HG02610 (cell line): ENCODE results near the gene FAHD2A.
"Not testable (repeated sequence)": the region's sequence is repeated elsewhere in the genome, so short reads cannot be mapped to it uniquely, and the experiment has no call there.

ENCODE experiments used
- ATAC-seq: cut with Tn5 transposase; IDR thresholded peaks from one replicate; pipeline ENCODE4 v1.9.1; 2021; ENCODE audit warnings: mild to moderate bottlenecking, moderate library complexity; ENCODE audit not compliant: unreplicated experiment

Gene FAHD2A, protein sequence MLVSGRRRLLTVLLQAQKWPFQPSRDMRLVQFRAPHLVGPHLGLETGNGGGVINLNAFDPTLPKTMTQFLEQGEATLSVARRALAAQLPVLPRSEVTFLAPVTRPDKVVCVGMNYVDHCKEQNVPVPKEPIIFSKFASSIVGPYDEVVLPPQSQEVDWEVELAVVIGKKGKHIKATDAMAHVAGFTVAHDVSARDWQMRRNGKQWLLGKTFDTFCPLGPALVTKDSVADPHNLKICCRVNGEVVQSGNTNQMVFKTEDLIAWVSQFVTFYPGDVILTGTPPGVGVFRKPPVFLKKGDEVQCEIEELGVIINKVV

DNA sequence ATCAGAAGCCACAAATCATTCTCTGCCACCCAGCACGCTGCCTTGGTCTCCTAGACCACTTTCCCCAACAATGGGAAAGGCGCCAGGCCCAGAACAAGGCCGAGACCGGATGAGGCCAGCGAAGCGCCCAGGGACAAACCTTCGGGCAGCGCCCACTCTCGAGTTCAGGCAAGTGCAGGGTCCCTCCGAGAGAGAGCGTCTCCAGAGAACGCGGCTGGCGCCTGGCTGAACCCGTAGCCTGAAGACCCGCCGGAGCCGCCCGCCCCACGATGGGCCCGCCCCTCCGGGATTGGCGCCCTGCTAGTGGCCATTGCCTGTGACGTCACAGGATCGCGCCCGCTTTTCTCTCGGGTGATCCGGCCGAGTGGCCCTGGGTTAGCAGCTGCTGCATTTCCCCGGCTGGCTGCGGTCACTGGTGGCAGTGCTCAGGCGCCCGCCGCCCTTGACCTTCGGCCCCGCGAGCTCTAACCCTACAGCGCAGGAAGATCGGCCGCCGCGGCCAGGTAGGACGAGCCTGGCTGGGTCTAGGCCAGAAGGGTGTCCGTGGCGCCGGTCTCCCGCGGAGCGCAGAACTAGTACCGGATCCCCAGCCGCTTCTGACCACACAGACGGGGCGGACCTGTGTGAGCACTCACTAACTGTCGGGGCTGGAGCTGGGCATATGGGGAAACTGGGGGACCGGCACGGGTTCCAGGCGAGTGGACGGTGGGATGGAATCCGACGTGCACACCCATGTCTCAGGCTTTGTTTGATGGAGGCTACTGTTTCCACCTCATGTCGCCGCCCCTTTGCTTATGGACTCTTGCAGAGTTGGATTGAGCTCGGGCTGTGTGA lies at the start of gene FAHD2A:
Gene FAHD2A, plus strand, starts transcription at position 339 of the 834 bp plus-strand sequence. CDS start 2,851 bp downstream, outside the sequence.
- peak; percentile 92 for ATAC-seq

DNA sequence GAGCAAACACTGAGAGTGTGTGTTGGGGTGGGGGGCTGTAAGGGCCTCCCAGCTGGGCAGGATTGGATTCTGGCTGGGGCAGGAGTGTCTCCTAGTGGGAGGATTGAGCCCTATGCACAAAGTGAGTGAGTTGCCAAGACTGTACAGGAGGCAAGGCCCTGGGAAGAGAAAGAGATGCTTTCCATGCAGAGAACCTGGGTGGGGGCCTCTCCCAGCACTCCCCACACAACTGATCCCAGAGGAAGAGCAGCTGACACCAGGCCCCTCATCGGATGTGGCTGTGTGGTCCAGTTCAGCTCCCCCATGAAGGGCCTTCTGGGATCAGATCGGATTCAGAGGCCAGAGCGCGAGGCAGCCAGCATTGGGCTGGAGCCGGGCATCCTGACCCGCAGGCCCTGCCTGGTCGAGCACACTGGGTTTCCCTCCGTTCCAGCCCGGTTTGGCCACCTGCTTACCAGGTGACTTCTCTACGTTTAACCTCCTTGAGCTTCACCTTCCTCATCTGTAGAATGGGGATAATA lies 49.4 kb upstream of the FAHD2A start:
- ATAC-seq: no peak

DNA sequence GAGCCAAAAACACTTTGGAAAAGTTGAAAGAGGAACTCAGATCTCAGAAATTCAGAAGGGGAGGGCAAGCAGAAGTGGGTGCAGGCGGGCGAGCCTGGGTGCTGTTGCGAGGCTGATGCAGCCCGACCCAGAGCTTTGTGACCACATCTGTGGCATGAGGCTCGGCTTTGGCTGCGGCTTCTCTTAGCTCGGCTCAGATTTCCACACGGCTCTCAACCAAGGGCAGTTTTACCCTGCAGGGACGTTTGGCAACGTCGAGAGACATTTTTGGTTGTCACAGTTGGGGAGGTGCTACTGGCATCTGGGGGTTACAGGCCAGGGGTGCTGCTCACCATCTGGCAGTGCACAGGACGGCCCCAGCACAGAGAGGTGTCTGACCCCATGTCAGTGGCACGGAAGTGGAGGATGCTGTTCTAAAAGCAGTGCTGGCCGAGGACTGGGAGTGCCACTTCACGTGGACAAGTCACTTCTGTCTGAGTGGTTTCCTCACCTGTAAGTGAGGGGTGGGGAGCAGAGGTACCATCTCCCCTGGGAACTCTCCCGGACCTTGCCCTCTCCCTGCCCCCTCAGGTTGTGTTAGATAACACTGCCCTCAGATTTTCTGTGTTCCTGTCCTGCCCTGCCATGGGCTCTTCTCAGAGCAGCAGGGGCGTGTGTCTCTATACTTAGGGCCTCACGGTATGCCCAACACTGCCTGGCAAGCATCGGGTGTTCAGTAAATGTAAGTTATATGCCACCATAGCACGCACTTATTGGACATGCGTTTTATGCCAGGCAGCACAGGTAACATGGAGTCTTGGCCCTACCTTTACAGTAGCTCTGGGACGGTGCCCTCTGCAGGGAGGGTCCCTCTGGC lies 48.7 kb upstream of the FAHD2A start:
- ATAC-seq: no peak

DNA sequence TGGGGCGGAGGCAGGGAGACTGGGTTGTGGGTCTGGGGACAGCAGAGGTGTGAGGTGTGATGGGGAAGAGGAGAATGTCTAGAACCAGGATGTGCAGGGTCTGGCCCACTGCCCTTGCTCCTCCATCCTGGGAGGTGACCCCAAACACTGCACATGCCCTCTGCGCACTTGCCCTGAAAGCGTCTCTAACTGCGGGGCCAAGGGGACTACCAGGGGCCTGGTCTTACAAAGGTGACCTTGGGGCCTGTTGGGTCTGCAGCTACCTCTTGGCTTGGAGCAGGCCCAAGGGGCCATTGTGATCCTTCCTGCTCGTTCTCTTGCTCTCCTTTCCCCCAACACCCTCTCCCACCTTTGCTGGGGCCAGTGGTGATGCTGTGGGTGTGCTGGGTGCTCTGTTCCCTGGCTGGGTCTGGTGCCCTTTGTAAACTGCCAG lies 48.0 kb upstream of the FAHD2A start:
- ATAC-seq: no peak

DNA sequence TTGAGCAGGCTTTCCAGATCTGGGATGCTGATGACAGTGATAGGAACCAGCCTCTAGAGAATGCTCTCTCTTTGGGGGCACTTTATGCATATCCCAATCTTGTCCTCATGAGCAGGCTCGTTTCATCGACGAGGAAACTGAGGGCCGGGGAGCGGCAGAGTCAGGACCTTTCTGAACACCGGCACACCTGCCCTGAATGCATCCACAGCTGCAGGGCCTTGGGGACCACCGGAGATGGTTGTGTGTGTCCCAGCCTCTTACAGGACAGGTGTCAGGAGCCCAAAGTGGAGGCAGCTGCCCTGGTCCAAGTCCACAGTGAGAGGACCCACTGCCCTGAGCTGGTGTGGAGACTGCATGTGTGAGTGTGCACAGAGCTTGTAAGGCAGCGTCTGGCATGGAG lies 47.6 kb upstream of the FAHD2A start:
- no peak for ATAC-seq

DNA sequence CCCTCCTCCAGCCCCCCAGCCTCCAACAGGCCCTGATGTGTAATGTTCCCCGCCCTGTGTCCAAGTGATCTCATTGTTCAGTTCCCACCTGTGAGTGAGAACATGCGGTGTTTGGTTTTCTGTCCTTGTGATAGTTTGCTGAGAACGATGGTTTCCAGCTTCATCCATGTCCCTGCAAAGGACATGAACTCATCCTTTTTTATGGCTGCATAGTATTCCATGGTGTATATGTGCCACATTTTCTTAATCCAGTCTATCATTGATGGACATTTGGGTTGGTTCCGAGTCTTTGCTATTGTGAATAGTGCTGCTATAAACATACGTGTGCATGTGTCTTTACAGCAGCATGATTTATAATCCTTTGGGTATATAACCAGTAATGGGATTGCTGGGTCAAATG lies 47.0 kb upstream of the FAHD2A start:
- ATAC-seq: not testable (repeated sequence)

DNA sequence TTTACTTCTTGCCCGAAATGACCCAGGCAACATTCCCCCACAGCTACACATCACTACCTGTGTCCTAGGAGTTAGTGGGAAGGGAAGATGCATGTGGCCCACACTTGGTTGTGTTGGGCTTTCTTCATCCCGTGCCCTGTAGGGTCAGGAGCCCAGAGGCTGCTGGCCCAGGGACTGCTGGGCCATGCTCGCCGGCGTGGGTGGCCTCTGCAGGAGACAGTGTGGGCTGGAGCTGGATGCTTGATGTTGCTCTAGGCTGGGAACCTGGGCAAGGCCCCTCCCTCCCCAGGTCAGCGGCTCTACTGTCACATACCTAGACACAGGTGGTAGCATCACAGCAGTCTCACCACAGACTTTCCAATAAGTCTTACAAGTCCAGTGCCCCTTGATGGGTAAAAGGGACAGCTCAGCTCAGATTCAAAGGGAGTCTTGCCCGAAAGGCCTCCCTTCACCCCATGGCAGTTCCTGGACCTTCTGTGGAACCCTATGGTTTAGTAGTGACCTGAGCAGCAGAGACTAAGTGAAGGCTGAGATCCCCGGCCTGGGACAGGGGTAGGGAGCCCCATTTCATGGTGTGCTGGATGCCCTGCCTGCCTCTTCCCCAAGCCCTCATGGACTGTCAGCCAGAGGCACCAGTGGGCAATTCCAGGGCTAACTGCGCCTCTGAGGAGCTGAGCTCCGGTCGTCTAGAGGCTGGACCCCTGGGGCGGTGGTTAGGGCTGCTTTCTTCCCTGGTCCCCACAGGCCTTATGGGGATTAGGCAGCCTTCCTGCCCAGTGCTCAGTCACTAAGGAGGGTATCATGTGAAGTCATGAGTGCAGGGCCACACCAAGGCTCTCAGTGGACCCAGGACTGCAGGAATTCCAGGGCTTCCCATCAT lies 45.4 kb upstream of the FAHD2A start:
- ATAC-seq: no peak

DNA sequence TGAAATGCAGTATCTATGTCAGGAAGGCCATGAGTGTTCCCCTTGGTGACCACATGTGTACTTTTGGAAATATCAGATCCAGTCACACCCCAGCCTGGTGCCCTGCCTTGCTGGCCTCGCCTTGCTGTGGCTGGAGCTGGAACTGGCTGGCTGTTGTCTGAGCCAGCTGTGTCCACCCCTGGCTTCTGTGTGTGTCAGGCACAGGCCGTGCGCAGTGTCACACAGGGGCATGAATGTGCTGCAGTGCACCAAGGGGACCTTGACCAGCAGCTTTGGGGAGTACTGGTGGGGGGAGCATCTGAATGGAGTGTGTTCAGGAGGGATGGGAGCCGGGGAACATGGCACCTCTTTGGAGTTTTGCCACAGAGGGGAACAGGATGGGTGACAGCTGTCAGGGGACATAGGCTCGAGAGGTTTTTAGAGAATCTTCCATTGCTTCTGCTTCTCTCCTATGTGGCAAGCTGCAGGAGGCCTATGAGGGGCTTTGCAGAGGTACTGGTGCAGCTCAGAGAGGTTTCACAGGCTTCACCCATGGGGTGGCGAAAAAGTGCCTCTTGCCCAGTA lies 44.7 kb upstream of the FAHD2A start:
- ATAC-seq: no peak

DNA sequence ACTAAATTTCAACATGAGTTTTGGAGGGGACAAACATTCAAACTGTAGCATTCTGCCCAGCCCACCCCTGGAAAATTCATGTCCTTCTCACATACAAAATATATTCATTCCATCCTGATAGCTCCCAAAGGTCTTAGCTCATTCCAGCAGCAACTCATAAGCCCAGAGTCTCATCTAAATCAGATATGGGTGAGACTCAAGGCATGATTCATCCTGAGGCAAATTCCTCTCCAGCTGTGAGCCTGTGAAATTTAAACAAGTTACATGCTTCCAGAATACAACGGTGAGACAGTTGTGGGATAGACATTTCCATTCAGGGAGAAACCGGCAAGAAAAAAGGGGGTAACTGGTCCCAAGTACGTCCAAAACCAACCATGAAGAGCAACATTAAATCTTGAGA lies 43.5 kb upstream of the FAHD2A start:
- no peak for ATAC-seq

DNA sequence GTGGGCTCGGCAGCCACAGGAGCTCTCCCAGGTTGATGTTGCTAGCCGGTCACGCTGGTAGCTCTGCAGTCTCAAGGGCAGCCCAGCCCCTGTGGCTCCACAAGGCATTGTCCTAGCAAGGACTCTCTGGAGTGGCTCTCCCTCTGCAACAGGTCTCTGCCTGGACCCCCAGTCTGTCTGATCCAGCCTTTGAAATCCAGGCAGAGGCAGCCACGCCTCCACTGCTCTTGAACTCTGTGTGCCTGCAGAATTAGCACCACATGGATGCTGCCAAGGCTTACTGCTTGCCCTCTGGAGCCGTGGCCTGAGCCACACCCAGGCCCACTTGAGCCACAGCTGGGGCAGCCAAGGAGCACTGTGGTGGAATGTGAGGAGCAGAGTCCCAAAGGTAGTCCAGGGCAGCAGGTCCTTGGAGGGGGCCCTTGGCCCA lies 43.0 kb upstream of the FAHD2A start:
- no peak for ATAC-seq

DNA sequence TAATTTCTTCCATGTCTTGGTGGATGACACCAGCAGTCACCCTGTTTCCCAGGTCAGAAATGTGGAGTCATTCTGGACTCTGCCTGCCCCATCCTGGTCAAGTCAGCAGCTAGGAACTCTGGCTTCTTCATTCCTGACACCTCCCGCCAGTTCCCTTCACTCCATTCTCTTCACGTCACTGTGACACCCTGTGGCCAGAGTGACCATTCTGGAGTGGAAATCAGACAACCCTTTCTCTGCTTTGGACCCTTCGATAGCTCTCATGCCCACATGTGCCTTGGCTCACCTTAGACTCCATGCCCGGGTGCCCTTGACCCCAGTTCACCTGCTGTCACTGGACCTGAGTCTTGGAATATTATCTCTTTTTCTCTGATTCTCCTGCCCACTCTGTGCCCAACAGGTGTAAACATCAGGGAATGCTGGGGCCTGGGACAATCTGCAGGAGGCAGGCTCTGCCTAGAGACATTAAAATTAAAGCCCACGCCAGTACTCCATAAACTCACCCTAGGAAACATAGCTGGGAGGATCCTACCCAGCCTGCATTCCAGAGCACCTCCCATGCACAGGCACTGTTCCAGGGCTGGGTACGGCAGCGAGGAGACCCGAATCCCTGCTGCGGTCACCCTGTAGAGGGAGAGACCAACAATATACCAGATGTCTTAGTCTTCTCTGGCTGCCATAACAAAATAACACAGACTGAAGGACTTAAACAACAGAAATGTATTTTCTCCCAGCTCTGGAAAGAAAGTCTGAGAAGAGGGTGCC lies 41.1 kb upstream of the FAHD2A start:
- no peak for ATAC-seq

DNA sequence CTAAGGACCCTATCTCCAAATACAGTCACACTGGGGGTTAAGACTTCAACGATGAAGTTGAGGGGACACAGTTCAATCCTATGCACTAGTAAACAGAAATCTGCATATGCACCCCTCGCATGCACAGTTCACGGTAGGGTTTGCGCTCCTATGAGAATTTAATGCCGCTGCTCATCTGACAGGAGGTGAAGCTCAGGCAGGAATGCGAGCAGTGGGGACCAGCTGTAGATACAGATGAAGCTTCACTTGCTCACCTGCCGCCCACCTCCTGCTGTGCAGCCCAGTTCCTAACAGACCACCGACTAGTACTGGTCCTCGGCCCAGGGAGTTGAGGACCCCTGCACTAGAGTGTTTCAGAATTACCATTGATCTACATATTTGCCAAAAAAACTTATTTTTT lies 40.0 kb upstream of the FAHD2A start:
- ATAC-seq: no peak

DNA sequence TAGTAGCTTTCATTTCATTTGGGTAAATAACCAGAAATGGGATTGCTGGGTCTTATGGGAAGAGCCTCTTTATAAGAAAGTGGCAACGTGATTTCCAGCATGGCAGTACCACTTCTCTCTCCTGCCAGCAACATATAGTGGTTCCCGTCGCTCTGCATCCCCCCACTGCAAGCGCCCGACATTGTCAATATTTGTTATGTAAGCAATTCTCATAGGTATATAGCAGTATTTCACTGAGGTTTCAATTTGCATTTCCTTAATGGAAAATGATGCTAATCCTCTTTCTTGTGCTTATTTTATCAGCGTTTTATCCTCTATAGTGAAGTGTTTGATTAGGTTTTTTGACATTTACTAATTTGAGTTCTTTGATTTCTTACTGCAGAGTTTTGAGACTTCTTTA lies 36.0 kb upstream of the FAHD2A start:
- ATAC-seq: no peak

DNA sequence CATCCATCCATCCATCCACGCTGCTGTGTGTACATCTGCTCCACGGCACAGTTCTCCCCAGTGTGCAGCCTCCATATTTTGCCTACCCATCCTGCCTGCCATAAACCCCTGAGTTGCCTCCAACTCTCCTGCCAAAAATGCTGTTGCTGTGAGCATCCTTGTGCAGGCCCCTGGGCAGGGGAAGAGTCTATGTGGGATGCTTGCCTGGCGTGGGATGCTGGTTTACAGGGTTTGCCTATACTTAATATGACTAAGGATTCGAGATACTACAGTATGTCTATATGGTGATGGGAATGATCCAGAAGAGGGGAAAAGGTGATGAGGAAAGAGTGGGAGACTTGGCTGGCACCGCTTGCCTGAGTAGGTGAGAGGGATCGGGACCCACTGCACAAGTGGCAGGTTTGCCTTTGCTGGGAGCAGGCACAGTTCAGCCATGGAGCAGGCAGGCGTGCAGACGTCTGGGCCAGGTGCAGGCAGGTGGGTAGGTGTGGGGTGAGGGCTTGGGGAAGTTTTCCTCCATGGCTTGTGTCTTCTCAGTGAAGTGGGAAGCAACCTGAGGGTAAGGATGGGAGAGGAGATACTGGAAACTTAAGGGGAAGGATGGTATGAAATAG lies 30.2 kb upstream of the FAHD2A start:
- no peak for ATAC-seq

DNA sequence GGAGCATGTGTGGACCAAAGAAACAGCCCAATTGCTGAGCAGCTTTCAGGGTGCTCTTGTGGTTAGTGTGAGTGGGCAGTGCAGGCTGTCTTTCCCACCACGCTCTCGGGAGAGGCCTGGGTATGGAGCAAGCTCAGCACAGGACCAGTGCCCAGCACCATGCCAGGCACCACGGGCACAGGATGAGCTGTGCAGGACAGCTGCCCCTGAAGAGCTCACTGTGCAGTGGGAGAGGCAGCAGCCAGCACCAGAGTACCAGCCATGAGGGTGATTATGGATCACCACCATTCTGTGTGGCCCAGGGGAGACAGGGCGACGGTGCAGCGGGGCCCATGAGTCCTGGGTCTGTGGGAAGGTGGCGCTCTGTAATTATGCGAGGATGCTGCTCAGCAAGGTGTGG lies 29.7 kb upstream of the FAHD2A start:
- no peak for ATAC-seq

DNA sequence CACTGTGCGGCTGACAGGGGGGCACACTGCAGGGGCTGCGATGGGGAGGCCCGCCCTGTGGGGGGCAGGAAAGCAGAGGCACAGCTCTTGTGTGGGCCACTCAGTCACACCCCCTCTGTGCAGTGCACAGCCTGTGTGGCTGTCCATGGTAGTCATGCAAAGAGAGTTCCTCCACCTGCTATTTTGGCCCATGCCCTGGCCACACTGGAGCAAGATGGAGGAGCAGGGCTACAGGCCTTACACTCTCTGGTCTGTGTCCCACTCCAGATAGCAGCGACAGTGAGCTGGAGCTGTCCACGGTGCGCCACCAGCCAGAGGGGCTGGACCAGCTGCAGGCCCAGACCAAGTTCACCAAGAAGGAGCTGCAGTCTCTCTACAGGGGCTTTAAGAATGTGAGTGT lies 28.5 kb upstream of the FAHD2A start:
- no peak for ATAC-seq

DNA sequence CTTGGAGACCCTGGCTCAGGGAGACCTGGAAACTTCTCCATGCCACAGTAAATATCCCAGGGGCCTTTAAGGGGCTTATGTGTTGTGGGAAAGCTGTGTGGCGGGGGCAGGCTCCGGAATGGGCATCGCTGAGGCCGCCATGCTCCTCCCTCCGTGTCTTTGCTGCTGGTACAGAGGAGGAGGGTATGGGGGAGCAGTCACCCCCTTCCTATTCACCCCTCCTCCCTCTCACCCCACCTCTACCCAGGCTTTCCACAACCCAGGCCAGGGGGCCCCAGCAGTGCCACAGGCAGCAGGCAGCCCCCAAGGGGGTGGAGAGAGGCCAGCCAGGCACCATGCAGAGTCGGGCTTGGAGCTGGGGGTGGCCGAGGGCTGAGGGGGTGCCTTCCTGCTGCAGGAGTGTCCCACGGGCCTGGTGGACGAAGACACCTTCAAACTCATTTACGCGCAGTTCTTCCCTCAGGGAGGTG lies 28.0 kb upstream of the FAHD2A start:
- no peak for ATAC-seq

DNA sequence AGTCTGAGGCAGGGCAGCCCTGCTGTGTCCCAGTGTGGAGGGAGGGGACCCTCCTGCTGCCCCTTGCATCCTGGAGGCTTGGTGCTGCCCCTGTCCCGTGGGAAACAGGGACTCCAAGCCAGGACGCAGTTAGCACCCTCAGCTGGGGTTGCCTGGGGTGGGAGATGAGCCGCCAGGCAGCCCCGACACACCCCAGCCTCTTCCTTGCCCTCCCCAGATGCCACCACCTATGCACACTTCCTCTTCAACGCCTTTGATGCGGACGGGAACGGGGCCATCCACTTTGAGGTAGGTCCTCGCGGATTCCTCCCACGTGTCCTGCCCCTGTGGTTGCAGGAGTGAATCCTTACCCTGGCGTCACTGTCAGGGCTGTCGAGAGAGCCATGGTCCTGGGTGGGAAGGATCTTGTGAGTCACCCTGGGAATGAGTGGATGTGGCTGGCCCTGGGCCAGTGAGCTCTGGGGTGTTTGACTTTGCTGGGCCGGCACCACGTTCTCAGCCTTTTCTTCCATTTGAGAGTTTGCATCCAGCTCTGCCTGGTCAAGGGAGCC lies 27.5 kb upstream of the FAHD2A start:
- no peak for ATAC-seq
